SU-DHL-6 (cell line): ENCODE data around the gene TBC1D1.

Source experiments
- EZH2phosphoT487 ChIP-seq: fragments of 200-600 bp; sonication (generic), shearing (Covaris generic); conservative IDR thresholded peaks from 2 replicates; pipeline ENCODE4 v1.6.1; 2018; ENCODE audit warnings: mild to moderate bottlenecking, antibody characterized with exemption, low read length, moderate library complexity, mixed read lengths
- TF ChIP-seq, protein P1 (sequence below): fragments of 200-600 bp; sonication (generic); IDR thresholded peaks from one replicate; pipeline ENCODE4 v1.5.1; 2017; ENCODE audit warnings: antibody characterized with exemption, mild to moderate bottlenecking, low read length, moderate library complexity; ENCODE audit not compliant: insufficient read depth, poor library complexity, severe bottlenecking

DNA sequence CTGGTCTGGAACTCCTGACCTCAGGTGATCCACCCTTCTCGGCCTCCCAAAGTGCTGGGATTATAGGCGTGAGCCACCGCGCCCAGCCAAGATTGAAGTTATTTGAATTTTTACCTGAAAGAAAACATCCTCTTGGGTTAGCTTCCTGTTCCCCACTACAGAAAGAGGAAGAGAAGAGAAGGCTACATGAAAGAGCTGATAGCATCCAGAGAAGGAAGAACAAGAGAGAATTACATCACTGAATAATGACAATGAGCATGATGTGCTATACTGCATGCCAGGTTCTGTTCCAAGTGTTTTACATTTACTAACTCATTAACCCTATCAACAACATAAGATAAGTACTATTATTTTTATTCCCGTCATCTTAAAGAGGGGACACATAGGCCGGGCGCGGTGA lies 11.5 kb upstream of the TBC1D1 start:
- TF ChIP-seq, protein P1, sequence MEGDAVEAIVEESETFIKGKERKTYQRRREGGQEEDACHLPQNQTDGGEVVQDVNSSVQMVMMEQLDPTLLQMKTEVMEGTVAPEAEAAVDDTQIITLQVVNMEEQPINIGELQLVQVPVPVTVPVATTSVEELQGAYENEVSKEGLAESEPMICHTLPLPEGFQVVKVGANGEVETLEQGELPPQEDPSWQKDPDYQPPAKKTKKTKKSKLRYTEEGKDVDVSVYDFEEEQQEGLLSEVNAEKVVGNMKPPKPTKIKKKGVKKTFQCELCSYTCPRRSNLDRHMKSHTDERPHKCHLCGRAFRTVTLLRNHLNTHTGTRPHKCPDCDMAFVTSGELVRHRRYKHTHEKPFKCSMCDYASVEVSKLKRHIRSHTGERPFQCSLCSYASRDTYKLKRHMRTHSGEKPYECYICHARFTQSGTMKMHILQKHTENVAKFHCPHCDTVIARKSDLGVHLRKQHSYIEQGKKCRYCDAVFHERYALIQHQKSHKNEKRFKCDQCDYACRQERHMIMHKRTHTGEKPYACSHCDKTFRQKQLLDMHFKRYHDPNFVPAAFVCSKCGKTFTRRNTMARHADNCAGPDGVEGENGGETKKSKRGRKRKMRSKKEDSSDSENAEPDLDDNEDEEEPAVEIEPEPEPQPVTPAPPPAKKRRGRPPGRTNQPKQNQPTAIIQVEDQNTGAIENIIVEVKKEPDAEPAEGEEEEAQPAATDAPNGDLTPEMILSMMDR: no peak
- no peak for TF ChIP-seq EZH2phosphoT487
